KMS-11 (cell line): ENCODE data around the gene LILRB4.
"Not testable (repeated sequence)": the region's sequence is repeated elsewhere in the genome, so short reads cannot be mapped to it uniquely, and the experiment has no call there.

Experiments used
- H2AFZ ChIP-seq: fragments of 200-600 bp; sonication (generic); 2 replicates; pipeline ENCODE4 v1.6.1; 2016; ENCODE audit warnings: antibody characterized with exemption, mixed run types, low read depth
- H3K27ac ChIP-seq: fragments of 200-600 bp; sonication (generic); 2 replicates; pipeline ENCODE4 v1.6.1; 2016; ENCODE audit warnings: mild to moderate bottlenecking, mixed run types
- H3K27me3 ChIP-seq: fragments of 200-600 bp; sonication (generic); 2 replicates; pipeline ENCODE4 v1.6.1; 2017; ENCODE audit warnings: mild to moderate bottlenecking, low read depth, mixed run types, moderate library complexity; ENCODE audit not compliant: insufficient read depth
- H3K36me3 ChIP-seq: fragments of 200-600 bp; sonication (generic); 2 replicates; pipeline ENCODE4 v1.6.1; 2017; ENCODE audit warnings: mild to moderate bottlenecking, mixed run types; ENCODE audit not compliant: insufficient read depth
- H3K4me1 ChIP-seq: fragments of 200-600 bp; sonication (generic); 2 replicates; pipeline ENCODE4 v1.6.1; 2016; ENCODE audit warnings: mild to moderate bottlenecking, low read depth, mixed run types; ENCODE audit not compliant: poor library complexity, severe bottlenecking
- H3K4me2 ChIP-seq: fragments of 200-600 bp; sonication (generic); 2 replicates; pipeline ENCODE4 v1.7.0; 2016; ENCODE audit warnings: mild to moderate bottlenecking, mixed run types
- H3K4me3 ChIP-seq: fragments of 200-600 bp; sonication (generic); IDR thresholded peaks from 2 replicates; pipeline ENCODE4 v1.6.1; 2017; ENCODE audit warnings: low read depth, low read length, mixed read lengths; ENCODE audit not compliant: insufficient read depth
- H3K79me2 ChIP-seq: fragments of 200-600 bp; sonication (generic); 2 replicates; pipeline ENCODE4 v1.6.1; 2016; ENCODE audit warnings: low read depth, mixed run types; ENCODE audit not compliant: insufficient read depth
- H3K9ac ChIP-seq: fragments of 200-600 bp; sonication (generic); 2 replicates; pipeline ENCODE4 v1.6.1; 2016; ENCODE audit warnings: mild to moderate bottlenecking, mixed run types
- H4K20me1 ChIP-seq: fragments of 200-600 bp; sonication (generic); 2 replicates; pipeline ENCODE4 v1.6.1; 2016; ENCODE audit warnings: mild to moderate bottlenecking, mixed run types; ENCODE audit not compliant: insufficient read depth
- CTCF ChIP-seq: fragments of 200-600 bp; sonication (generic); conservative IDR thresholded peaks from 2 replicates; pipeline ENCODE4 v1.6.1; 2017; ENCODE audit warnings: low read depth, mild to moderate bottlenecking, antibody characterized with exemption, low read length, moderate library complexity, mixed read lengths

The LILRB4 gene

GRCh38 chr19:54630782-54631181 is 32.0 kb upstream of the LILRB4 start:
- Histone ChIP-seq H3K4me3 (no peak overlapping the region), H2AFZ (no peak overlapping the region), H3K4me2 (no peak overlapping the region), H3K36me3 (no peaks in the 10 kb centered on the region), H3K79me2 (no peaks in the 10 kb centered on the region), H3K4me1 (no peaks in the 10 kb centered on the region), H3K9ac (no peak overlapping the region), H4K20me1 (no peaks in the 10 kb centered on the region), H3K27me3 (no peaks in the 10 kb centered on the region; the same call in none of the 2 replicates), H3K27ac (no peak overlapping the region)
- no peak for TF ChIP-seq CTCF

GRCh38 chr19:54631489-54632337 is 31.1 kb upstream of the LILRB4 start:
- H3K79me2 ChIP-seq, H3K36me3 ChIP-seq, H3K4me2 ChIP-seq, H3K4me1 ChIP-seq, H4K20me1 ChIP-seq, H3K4me3 ChIP-seq, H3K27me3 ChIP-seq, H2AFZ ChIP-seq, H3K9ac ChIP-seq, H3K27ac ChIP-seq: not testable (repeated sequence)

- not testable (repeated sequence) for H3K4me3 ChIP-seq, H3K36me3 ChIP-seq, H3K4me2 ChIP-seq, H2AFZ ChIP-seq, H3K27ac ChIP-seq, H3K4me1 ChIP-seq, H3K9ac ChIP-seq, H3K27me3 ChIP-seq, H4K20me1 ChIP-seq, H3K79me2 ChIP-seq
These were observed 30.3 kb upstream of the LILRB4 start for GRCh38 chr19:54632517-54632916.

- Histone ChIP-seq H3K27ac (no peak overlapping the region), H3K4me1 (no peaks in the 10 kb centered on the region), H2AFZ (no peak overlapping the region), H3K9ac (no peak overlapping the region), H3K4me2 (no peak overlapping the region), H3K27me3 (no peaks in the 10 kb centered on the region; the same call in 1 of the 2 replicates), H4K20me1 (no peaks in the 10 kb centered on the region), H3K79me2 (no peaks in the 10 kb centered on the region), H3K36me3 (no peaks in the 10 kb centered on the region), H3K4me3 (no peak overlapping the region)
- no peak for TF ChIP-seq CTCF
These were observed 29.4 kb upstream of the LILRB4 start for GRCh38 chr19:54633401-54633800.

- not testable (repeated sequence) for H3K36me3 ChIP-seq, H3K27ac ChIP-seq, H2AFZ ChIP-seq, H3K4me2 ChIP-seq, H3K79me2 ChIP-seq, H4K20me1 ChIP-seq, H3K4me1 ChIP-seq, H3K27me3 ChIP-seq, H3K9ac ChIP-seq, H3K4me3 ChIP-seq
These were observed 26.7 kb upstream of the LILRB4 start for GRCh38 chr19:54636081-54636480.

GRCh38 chr19:54638683-54639082 is 24.1 kb upstream of the LILRB4 start:
- Histone ChIP-seq H3K36me3 (no peaks in the 10 kb centered on the region), H3K4me3 (no peak overlapping the region), H3K4me2 (no peak overlapping the region), H3K27ac (no peak overlapping the region), H3K27me3 (peaks cover 11% of the 10 kb centered on the region), H3K9ac (no peak overlapping the region), H3K4me1 (no peaks in the 10 kb centered on the region), H4K20me1 (no peaks in the 10 kb centered on the region), H3K79me2 (no peaks in the 10 kb centered on the region), H2AFZ (no peak overlapping the region)
- TF ChIP-seq CTCF: no peak

GRCh38 chr19:54642953-54643352 is 19.8 kb upstream of the LILRB4 start:
- not testable (repeated sequence) for H3K79me2 ChIP-seq, H3K4me2 ChIP-seq, H3K36me3 ChIP-seq, H3K4me1 ChIP-seq, H3K27ac ChIP-seq, H4K20me1 ChIP-seq, H3K4me3 ChIP-seq, H2AFZ ChIP-seq, H3K9ac ChIP-seq
- H3K27me3 ChIP-seq: peaks cover 20% of the 10 kb centered on the region

GRCh38 chr19:54643583-54643982 is 19.2 kb upstream of the LILRB4 start:
- H3K4me3 ChIP-seq, H3K36me3 ChIP-seq, H3K27ac ChIP-seq, H3K79me2 ChIP-seq, H2AFZ ChIP-seq, H3K9ac ChIP-seq, H4K20me1 ChIP-seq, H3K4me1 ChIP-seq, H3K4me2 ChIP-seq: not testable (repeated sequence)
- peaks cover 20% of the 10 kb centered on the region for H3K27me3 ChIP-seq
